T follicular helper cell (primary cell): ENCODE results near the gene TTC34.

Source experiments
- DNase-seq: peaks from one replicate; pipeline ENCODE4 v3.0.0-alpha.2; 2020; ENCODE audit warnings: low read depth

The TTC34 gene

DNA sequence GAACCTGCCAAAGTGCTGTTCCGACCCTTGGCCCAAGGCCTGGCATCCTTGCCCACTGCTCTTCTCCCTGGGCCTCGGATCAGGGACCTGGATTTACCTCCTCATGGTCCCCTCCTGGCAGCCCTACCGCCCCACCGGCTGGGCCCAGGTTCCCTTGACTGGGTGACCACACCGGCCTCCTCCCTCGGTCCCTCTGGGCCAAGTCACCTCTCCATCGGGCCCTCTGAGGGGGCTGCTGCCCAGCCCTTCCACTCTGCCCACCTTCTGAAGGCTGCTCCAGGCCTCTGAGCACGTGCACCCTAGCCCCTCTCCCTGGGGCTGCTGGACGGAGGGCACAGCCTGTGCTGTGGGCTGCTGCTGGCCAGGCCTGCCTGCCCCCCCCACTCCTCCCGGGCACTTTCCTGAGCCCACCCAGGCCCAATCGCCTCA, 159.3 kb downstream of the TTC34 start:
- DNase-seq: no peak

DNA sequence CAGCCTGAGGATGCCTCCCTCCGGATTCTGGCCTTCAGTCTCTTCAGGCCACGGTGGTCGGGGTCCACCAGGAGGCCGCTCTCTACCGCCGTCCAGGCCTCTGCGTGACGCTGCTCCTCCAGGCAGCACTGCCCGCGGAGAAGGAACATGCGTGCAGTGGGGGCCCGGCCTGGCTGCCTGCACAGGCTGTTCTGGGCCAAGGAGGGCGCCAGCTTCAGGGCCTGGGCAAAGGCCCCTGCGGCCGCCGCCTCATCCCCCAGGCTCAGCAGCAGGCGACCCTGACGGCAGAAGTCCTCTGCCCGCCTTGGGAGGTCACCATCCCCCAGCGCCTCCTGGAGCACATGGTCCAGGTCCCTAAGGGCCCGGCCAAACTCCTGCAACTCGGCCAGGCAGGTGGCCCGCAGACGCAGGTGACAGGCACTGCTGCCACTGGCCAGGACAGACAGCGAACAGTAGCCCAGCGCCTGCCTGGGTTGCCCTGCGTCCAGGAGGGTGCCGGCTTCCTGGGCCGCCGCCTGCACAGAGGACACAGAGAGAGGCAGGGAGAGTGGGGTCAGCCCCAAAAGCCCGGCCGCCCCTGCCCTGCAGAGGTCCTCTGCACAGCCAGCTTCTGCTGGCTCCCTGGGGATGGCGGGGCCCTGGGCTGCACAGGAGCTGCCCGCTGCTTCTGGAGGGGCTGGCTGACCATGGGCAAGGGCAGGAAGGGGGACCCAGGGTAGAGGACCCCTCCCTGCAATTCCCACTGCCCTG, 159.9 kb downstream of the TTC34 start:
- no peak for DNase-seq

DNA sequence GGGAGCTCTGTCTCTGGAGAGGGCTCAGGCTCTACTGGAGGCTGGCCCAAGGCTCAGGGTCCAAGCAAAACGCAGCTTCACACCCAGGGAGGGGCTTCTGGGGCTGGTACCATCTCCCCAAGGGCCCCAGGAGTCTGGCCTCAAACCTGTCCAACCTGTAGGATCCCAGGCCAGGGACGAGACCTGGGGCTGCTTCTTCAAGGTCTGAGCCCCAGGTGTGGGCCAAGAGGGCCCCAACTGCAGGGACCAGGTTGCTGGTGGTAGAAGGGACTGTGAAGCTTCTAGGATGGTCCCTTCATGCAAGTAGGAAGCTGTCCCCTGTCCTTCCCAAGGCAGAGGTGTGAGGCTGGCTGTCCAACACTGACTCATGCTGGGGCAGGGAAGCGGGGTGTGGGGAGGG, 160.9 kb downstream of the TTC34 start:
- DNase-seq: no peak

DNA sequence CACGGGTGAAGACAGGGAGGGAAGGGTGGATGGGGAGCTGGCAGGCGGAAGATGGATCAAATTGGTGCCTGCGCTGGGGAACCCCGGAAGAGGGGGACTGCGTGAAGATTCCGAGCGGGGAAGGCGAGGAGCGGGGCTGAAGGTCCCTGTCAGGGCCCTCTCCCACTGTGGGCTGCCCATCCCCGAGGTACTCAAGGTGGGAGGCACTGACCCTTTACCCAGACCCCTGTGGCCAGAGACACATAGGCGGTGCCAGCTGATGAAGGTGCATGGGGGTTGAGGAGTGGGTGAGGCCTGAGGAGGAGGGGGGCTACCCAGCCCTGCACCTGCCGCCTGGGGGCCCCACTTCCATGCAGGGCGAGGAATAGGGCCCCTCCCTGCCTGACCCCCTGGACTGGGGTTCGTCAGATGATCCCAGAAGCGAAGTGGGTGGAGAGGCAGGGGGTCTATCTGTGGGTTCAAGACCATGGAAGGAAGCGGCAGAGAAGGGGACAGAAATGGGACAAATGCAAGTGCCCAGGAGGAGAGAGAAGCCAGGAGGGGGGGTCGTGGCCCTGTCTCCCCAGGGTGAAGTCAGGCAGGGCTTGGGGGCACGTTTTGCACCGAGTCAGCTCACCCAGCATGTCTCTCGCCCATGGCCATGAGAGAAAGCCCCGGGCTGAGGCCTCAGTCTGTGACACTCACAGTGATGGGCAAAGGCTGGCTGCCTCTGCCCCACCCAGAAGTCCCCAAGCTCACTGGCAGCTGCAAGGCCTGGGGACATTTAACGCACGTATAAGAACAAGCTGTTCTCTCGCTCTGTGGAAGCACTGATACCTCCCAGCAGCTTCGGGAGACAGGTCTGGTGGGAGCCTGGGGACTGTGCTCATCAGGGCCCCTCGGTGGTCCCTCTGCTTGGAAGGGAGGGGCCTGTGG, 161.6 kb downstream of the TTC34 start:
- DNase-seq: no peak

DNA sequence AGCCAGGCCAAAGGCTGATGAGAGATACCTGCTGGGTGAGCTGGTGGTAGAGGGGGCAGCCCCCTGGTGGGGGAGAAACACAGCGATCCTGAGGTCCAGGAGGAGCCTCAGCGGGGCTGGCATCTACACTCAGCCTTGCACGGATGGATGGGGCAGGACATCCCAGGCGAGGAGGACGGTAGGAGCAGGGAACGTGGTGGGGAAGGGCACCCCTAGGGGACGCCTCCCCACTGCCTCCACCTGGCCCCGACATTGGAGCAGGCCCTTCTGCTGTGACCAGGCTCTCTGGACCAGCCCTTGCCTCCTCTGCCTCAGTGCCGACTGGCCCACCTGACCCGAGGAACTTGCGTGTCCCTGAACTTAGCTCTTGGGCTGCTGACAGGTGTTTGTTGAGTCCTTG, 162.3 kb downstream of the TTC34 start:
- no peak for DNase-seq

DNA sequence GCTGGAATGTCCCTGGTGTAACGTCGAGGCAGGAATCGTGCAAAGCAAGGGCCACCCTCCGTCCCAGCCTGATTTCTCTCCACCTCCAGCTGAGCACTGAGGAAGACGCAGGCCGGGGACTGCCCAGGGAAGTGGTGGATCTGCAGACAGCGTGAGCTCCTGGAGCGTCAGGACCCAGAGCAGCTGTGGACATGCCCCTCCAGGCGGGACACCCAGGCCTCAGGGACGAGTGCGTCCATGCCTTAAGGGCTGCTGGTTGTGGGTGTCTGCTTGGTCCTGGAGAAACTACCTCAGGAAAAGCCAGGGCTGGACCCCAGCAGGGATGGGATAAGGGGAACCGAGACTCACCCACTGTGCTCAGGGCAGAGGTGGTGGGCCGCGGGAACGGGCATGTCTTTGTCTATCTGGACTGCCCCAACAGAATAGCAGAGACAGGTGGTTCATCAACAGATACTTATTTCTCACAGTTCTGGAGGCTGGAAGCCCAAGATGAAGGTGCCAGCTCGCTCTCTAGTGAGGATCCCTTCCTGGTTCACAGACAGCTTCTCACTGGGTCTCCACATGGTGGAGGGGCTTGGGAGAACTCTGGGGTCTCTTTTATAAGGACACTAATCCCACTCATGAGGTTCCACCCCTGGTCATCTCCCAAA, 162.9 kb downstream of the TTC34 start:
- no peak for DNase-seq

DNA sequence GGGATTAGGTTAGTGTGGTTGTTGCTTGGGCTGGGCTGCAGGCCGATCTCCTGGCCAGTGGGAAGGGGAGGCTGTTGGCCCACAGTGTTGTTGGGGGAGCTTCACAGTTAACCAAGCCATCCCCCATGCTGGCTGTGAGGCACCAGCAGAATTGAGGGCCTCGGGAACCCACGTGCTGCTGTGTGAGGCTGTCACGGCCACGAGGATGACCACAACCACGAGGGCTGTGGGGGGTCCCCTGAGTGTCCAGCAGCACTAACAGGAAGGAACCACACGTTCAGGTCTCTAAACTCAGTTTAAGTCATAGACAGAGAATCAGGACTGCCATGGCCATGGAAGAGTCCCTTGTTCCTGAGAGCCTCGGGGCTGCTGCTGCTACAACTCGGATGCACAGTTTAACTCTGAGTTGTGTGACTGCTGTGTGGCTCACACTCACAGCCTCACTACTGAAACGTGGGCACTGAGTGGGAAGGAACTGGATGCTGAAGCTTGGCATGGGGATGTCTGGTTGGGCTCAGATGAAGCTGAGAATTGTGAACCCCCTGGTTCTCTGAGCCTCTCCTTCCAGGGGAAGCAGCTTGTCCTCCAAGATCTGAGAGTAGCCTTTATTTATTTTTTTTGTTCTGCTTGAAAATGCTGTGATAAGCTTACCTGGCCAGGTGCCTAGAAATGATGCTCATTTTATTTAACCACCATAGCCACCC, 163.9 kb downstream of the TTC34 start:
- no peak for DNase-seq

DNA sequence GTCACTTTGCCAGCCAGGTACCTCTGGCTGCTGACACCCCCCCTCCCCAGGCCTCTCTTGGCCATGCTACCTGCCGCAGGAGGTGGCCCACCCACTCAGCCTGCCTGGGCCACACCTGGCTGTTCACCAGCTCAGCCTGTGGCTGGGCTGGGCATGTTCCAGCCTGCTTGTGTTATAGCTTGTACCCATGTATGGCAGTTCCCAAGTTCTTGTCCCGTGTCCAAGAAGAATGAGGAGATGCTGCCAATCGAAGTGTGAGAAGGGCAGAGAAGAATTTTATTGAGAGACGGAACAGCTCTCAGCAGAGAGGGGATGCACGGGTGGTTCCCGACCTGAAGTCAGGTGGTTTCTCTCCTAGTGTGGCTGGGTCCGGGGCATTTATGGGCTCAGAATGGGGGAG, 164.8 kb downstream of the TTC34 start:
- no peak for DNase-seq

DNA sequence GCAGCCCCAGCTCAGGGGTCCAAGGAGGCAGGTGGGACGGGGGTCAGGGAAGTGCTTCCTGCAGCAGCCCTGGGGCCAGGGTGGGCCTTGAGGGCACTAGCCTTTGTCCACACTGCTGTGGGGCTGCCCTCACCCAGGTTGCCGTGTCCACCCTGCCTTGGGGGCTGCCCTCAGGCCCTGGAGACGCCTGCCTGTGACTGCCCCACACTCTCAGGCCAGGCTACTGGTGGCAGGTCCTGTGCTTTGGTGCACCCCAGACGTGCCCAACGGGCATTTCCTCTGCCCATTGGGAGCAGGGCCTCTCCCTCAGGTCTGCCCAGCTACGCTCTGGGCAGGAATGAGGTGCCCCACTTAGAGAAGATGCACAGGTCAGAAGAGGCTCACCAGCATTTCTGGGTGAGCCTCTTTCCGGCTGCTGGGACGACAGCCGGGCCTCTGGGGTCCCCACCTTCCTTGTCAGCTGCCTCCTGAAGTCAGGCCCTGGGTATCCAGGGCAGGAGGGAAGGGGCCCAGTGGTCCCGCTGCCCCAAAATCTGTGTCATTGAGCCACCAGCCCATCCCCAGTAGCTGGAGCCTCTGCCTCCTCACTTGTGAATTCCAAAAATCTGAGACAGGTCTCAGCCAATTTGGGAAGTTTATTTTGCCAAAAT, 166.0 kb downstream of the TTC34 start:
- no peak for DNase-seq

DNA sequence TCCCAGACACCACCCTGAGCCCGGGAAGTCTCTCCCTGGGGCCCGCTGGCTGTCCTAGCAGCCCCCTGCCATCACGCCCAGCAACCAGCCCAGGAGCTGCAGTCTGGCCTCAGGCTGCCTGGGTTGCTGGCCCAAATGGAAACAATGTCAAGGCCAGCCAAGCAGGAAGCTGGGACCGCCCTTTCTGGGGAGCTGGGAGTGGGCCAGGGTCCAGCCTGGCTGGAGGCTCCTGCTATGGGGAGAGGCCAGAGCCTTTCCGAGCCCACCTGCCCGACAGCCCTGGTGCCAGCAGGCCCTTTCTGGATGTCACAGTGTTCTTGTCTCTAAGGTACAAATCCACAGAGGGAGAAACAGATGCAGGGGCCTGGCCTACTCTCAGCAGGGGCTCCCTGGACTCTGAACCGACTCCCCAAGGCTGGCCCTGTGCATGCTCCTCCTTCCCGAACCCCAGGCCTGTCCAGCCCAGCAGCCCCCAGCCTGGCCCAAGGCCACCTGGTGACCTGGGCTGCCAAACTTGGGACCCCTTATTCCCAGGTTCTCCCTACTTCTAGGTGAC, 167.5 kb downstream of the TTC34 start:
- DNase-seq: no peak

DNA sequence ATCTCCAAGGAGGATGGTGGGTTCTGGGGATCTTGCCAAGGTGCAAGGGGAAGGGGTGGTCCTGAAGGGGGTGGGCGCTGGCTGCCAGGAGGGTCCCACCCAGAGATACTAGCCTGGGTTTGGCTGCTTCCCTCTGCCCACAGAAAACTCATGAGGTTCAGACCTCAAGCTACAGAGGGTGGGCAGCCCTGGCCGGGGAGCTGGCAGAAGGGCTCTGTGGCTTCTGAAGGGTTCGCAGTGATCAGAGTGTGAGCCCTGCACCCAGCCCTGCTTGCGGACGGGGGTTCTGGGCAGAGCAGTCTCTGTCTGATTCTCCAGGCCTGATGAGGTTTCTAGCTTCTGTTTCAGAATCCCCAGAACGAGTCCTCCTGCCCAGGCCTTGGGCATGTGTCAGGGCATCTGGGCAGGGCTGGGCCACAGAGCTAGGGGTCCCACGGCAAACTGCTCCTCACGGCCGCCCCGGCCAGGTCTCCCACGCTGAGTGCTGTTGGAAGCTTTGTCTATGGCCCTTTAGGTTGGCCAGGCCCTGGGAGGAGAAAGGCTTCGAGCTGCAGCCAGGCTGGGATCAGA, 168.0 kb downstream of the TTC34 start:
- DNase-seq: no peak

DNA sequence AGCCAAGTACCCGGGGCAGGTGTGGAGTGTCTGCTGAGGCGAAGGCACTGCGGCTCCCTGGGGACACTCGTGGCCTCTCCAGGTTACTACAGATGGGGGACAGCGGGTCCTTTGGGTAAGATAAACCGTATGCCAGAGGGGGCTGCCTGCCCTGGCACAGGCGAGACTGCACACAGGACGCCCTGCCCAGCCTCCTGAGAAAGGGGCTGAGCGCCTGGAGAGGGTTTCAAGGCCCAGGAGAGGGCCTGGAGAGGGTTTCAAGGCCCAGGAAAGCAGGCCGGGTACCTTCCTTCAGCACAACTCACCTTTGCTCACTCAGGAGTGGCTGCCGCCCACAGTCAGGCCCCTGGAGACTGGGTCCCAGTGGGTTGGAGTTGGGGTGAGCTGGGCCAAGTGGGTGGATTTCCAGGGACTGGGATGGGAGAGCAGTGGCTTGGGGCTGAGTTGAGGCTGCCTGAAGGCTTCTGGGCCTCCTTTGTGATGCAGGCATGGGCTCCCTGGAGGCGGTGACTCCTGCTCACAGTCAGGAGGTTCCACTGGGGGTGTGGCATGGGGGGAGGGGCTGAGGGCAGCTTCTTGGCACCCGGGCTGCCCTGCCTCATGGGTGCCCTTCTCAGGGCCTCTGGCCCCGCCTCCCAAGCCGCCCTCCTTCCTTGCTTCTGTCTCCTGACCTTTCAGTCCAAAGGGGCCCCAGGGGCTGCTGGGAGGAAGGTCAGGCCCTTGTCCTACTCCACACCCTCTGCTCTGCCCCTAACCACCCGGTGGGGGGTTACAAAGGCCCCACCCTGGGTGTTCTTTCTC, 168.7 kb downstream of the TTC34 start, which contains the start of gene MMEL1:
Gene MMEL1, minus strand, starts transcription at position 456 of the 801 bp plus-strand sequence. CDS start 3,532 bp downstream, outside the sequence.
- no peak for DNase-seq

DNA sequence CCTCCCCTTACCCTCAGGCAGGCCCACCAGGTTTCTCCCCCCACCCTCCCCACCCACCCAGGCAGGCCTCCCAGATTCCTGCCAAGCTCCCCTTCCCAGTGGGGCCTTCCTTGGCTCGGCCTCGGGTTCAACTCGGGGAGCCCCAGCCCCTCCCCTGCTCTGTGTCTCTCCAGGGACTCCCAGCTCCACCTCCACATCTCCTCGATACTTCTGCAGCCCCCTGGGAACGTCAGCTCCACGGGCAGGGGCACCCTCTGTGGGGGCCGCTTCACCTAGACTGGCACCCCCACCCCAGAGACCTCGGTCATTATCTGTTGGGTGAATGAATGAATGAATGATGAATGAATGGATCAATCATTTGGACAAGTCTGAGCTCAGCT, 169.5 kb downstream of the TTC34 start:
- no peak for DNase-seq

DNA sequence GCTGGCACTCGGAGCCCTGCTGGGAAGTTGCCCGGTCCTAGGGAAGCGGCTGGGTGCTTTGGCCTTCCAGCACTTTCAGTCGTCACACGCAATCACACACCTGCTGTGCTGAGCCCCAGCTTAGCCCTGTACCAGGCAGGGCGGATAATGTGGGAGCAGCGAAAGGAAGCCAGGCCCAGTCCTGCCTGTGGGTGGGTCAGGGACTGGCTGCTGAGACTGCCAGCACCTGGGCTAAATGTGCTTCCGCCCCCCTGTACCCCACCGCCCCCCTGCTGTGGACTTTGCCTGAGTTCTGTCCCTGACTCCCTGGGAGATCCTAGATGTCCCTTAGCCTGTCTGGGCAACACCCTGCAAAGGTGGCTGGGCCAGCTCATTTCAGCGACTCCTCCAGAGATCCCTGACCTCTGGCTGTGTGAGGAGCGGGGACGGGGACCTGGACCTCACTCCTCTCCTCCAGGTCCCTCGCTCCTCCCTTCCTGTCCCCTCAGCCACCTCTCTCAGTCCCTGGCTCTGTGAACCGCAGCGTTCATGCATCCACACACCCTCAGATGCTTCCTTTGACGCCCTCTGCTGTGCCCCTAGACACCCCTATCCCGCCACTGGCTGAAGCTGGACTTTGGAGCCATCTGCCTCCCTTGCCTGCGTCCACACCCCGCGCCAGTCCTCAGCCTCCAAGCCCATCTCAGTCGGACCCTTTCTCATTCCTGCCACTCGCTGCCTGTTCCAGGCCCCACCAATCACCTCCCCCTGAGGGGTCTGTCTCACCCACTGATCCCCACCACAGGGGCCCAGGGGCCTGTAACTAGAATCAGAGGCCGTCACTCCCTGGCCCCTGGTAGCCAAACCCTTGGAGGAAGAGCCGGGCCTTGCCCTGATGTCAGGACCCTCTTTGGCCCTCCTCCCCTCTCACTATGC, 170.1 kb downstream of the TTC34 start:
- no peak for DNase-seq

DNA sequence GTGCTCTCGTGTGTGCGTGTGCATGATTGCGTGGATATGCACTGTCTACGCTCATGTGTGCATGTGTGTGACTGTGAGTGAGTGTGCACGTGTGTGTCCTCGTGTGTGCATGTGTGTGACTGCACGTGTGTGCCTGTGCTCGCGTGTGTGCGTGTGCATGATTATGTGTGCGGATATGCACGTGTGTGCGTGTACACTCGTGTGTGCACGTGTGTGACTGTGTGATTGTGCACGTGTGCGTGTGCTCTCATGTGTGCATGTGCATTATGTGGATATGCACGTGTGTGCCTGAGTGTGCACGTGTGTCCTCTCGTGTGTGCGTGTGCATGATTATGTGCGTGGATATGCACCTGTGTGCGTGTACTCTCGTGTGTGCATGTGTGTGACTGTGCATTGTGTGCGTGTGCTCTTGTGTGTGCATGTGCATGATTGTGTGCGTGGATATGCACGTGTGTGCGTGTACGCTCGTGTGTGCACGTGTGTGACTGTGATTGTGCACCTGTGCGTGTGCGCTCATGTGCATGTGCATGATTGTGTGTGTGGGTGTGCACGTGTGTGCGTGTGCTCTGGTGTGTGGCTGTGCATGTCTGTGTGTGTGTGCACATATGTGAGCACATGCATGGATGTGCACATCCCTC, 170.9 kb downstream of the TTC34 start:
- DNase-seq: no peak

DNA sequence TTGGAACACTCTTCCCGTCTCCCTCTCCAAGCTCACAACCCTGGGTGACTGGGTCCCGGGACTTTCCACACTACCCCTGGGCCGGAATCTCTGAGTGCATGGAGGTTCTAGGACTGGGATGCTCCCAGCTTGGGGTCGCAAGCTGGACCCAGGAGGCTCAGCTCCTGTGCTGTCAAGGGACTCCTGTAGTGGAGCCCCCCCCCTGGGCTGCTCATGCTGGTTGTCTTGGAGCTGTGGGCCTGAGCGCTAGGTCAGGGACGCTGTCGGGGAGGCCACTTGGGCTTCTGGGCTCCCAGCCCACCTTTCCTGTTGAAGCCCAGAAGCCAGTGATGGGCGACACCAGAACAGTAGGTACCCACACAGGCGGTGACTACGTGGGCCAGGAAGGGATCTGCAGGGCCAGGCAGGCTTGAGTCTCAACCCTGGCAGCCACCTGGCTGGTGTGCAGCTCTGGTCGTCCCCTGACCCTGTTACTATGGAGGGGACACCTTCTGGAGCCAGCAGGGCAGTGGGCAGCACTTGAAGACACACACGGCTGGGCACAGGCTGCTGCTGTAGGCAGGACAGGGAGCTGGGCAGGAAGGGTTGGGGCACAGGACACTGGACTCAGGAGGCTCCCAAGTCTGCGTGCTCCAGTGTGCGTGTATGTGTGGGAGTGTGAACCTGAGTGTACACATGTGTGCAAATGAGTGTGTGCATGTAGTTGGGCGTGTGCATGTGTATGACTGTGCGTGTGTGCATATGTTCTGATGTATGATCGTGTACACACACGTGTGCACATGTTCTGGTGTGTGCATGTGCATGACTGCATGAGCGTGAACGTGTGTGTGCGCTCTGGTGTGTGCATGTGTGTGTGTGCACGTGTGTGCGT, 171.6 kb downstream of the TTC34 start:
- no peak for DNase-seq

DNA sequence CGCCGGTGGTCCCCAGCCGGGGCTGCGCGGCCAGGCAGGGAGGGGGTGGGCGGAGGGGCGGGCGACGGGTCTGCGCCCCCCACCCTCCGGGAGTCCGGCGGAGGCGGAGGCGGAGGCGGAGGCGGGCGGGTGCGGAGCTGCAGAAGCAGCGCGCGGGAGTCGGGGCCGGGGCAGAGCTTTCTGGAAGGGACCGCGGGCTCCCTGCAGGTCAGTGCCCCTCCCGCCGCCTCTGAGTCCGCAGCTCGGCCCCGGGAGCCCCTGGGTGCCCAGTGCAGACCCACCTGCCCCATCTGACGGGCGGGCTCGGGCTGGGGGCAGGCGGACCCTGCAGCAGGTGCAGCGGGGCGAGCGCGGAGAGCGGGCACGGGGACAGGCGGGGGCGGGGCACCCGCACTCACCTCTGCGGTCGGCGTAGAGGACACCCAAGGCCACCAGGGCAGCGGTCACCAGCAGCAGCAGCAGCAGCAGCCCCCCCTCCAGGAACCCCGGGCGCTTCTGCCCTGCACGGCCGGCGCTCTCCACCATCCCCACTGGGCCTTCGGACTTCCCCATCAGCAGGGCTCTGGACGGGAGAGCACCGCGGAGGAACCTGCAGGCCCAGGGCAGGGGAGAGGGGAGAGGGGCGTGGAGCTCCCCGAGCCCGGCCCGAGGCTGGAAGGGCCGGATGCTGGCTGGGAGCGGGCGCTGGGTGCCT, 172.4 kb downstream of the TTC34 start:
- DNase-seq: no peak
